AG09309 (cell line): ENCODE measurements around the gene ATOSA.

Source experiments
- DNase-seq: peaks from one replicate; pipeline ENCODE4 v3.0.0-alpha.2; 2010; ENCODE audit warnings: low read depth
- H3K4me3 ChIP-seq: 2 replicates; pipeline ENCODE4 v1.5.1; 2011; ENCODE audit warnings: mild to moderate bottlenecking, low read depth, low read length, moderate library complexity; ENCODE audit not compliant: control insufficient read depth
- TF ChIP-seq, protein P1 (sequence below): IDR thresholded peaks from 2 replicates; pipeline ENCODE4 v1.5.1; 2011; ENCODE audit warnings: mild to moderate bottlenecking, low read depth, low read length, inconsistent platforms; ENCODE audit not compliant: insufficient read depth, control insufficient read depth; ENCODE audit errors: missing control alignments

ATOSA gene

GRCh38 chr15:52651868-52652267 lies 27.3 kb downstream of the ATOSA start:
- TF ChIP-seq, protein P1, sequence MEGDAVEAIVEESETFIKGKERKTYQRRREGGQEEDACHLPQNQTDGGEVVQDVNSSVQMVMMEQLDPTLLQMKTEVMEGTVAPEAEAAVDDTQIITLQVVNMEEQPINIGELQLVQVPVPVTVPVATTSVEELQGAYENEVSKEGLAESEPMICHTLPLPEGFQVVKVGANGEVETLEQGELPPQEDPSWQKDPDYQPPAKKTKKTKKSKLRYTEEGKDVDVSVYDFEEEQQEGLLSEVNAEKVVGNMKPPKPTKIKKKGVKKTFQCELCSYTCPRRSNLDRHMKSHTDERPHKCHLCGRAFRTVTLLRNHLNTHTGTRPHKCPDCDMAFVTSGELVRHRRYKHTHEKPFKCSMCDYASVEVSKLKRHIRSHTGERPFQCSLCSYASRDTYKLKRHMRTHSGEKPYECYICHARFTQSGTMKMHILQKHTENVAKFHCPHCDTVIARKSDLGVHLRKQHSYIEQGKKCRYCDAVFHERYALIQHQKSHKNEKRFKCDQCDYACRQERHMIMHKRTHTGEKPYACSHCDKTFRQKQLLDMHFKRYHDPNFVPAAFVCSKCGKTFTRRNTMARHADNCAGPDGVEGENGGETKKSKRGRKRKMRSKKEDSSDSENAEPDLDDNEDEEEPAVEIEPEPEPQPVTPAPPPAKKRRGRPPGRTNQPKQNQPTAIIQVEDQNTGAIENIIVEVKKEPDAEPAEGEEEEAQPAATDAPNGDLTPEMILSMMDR = no peak
- peak overlapping the region; percentile 19; the same call in 1 of the 2 replicates for H3K4me3 ChIP-seq
- peak; percentile 80 for DNase-seq

DNA sequence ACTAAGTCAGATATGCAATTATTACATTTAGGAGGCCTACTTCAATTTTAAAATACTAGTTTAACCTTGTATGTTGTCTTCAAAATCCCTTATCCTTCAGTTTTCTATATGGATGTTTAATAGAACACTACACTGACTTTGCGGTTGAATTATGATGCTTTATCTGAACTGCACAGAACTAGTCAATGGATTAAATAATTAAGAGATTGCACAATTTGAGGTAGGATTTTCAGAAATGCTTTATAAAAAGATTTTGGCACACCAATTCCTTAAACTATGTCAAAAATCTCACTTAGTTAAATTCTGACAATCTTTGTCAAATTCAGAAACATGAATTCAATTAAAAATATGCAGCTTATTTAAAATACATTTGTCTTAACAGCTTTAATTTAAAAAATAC lies 28.1 kb downstream of the ATOSA start:
- no peak overlapping the region for H3K4me3 ChIP-seq
- TF ChIP-seq, protein P1 = no peak
- DNase-seq = no peak

GRCh38 chr15:52649686-52650085 lies 29.5 kb downstream of the ATOSA start:
- H3K4me3 ChIP-seq = no peak overlapping the region
- TF ChIP-seq, protein P1 = no peak
- DNase-seq = no peak

- H3K4me3 ChIP-seq = no peak overlapping the region
- TF ChIP-seq, protein P1 = no peak
Measured at GRCh38 chr15:52645916-52646315, 33.3 kb downstream of the ATOSA start.

GRCh38 chr15:52642386-52643361 lies 36.5 kb downstream of the ATOSA start:
- H3K4me3 ChIP-seq = no peak overlapping the region
- TF ChIP-seq, protein P1 = no peak

More at GRCh38 chr15:52645916-52646315, 33.3 kb downstream of the ATOSA start:
- DNase-seq = no peak

DNA sequence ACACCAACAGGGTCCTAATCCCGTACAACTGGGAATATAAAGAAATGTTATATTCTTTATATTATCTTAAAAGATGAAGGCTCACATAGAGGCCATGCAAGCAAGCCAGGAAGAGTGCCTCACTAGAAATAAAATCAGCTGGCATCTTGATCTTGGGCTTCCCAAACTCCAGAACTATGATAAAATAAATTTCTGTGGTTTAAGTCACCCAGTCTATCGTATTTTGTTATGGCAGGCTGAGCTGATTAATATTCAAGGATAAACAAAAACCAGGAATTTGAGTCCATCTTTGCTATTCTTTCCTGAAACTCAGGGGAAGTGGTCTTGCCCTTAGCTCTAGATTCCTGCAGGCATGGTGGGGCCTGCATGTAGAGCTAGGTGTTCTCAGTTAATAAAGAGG lies 42.7 kb downstream of the ATOSA start:
- H3K4me3 ChIP-seq = no peak overlapping the region
- DNase-seq = no peak
- TF ChIP-seq, protein P1 = no peak

More at GRCh38 chr15:52642386-52643361, 36.5 kb downstream of the ATOSA start:
- peak; percentile 23 for DNase-seq
